ENCODE data around the gene GNG13. TPM values are rescaled to one million over a fixed set of nuclear protein-coding genes. Genes with fewer than 3 reads are reported as not detected.

Gene GNG13
- total and polyA plus RNA-seq, 2 donors (not counting 3 experiments of a cell fraction or from before 2014, with no cell fraction given), result not detected

DNA sequence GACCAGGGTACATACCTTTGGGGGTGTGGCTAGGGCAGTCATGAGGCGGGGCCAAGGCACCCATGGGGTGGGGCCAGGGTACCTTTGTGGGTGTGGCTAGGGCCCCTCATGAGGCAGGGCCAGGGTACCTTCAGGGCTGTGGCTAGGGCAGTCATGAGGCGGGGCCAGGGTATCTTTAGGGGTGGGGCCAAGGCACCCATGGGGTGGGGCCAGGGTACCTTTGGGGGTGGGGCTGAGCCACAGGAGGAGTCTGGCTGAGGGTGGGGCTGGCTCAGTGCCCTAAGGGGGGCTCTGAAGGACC lies 3.5 kb downstream of the GNG13 start:
- POLR2A ChIA-PET, result no interaction called here
- Histone ChIP-seq H3K36me3 (ENCODE audit: control insufficient read depth in 2 of 2, extremely low read depth in 1 of 2, insufficient read depth in 2 of 2, low read length in 2 of 2) (no peaks in the 10 kb centered on the region), H3K9me1 (replicated peaks; ENCODE audit: control insufficient read depth, extremely low read depth, insufficient read depth, low read length) (no peaks in the 10 kb centered on the region), H3K9ac (replicated peaks; ENCODE audit: extremely low read depth, insufficient read depth, low read length) (no peak overlapping the region), H3K79me2 (ENCODE audit: control insufficient read depth, insufficient read depth, low read length) (no peaks in the 10 kb centered on the region), H3K4me3 (replicated peaks in 1 of 3; ENCODE audit: insufficient read depth in 1 of 3, low read depth in 1 of 3, low read length in 3 of 3) (no peak overlapping the region), H3K9me3 (replicated peaks; ENCODE audit: control insufficient read depth, insufficient read depth, low read length) (no peaks in the 10 kb centered on the region), H3K27me3 (ENCODE audit: control insufficient read depth in 2 of 2, insufficient read depth in 2 of 2, low read length in 2 of 2) (peaks cover 11 to 18% of the 10 kb centered on the region in 2 experiments), H3K27ac (ENCODE audit: insufficient read depth, low read depth, low read length) (no peak overlapping the region), H4K20me1 (replicated peaks; ENCODE audit: control insufficient read depth, extremely low read depth, insufficient read depth, low read length) (no peaks in the 10 kb centered on the region), H2AFZ (ENCODE audit: low read depth, low read length) (no peak overlapping the region), H3K4me1 (ENCODE audit: control insufficient read depth, extremely low read depth, insufficient read depth, low read length) (no peaks in the 10 kb centered on the region), H3K4me2 (ENCODE audit: insufficient read depth, low read length) (no peak overlapping the region)
- CTCF ChIA-PET, result no interaction called here
- intact Hi-C loops (cut with micrococcal nuclease), result no loop called here
- FAIRE-seq, result no peak
- dilution Hi-C loops (cut with MboI; ENCODE audit: extremely low pct_ligation_motif_present, low sequenced_read_pairs), result no loop called here
- no peak for DNase-seq (ENCODE audit: low read depth, low spot score)
- BruUV-seq (replicated peaks), result no TSS peak
- TF ChIP-seq POLR2A (IDR thresholded peaks at IDR 0.05; ENCODE audit: low read depth, low read length), result no peak
- TF ChIP-seq, protein P1, sequence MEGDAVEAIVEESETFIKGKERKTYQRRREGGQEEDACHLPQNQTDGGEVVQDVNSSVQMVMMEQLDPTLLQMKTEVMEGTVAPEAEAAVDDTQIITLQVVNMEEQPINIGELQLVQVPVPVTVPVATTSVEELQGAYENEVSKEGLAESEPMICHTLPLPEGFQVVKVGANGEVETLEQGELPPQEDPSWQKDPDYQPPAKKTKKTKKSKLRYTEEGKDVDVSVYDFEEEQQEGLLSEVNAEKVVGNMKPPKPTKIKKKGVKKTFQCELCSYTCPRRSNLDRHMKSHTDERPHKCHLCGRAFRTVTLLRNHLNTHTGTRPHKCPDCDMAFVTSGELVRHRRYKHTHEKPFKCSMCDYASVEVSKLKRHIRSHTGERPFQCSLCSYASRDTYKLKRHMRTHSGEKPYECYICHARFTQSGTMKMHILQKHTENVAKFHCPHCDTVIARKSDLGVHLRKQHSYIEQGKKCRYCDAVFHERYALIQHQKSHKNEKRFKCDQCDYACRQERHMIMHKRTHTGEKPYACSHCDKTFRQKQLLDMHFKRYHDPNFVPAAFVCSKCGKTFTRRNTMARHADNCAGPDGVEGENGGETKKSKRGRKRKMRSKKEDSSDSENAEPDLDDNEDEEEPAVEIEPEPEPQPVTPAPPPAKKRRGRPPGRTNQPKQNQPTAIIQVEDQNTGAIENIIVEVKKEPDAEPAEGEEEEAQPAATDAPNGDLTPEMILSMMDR (IDR thresholded peaks at IDR 0.05; ENCODE audit: extremely low read depth in 1 of 2, insufficient read depth in 1 of 2, low read depth in 1 of 2, low read length in 2 of 2), result no peak
- TF ChIP-seq MAX (IDR thresholded peaks at IDR 0.05; ENCODE audit: insufficient read depth, insufficient read length), result no peak
- no peak for TF ChIP-seq MYC (IDR thresholded peaks at IDR 0.05; ENCODE audit: low read depth, low read length)
- TF ChIP-seq FOS (IDR thresholded peaks at IDR 0.05; ENCODE audit: borderline replicate concordance, insufficient read depth, low read length), result no peak
- TF ChIP-seq EZH2 (IDR thresholded peaks at IDR 0.05; ENCODE audit: borderline replicate concordance, low read depth, low read length, severe bottlenecking), result no peak
- TF ChIP-seq JUN (IDR thresholded peaks at IDR 0.05; ENCODE audit: borderline replicate concordance, insufficient read depth, insufficient read length, low read depth), result no peak
- TF ChIP-seq GATA2 (IDR thresholded peaks at IDR 0.05; ENCODE audit: insufficient read depth, insufficient read length, low read depth, low read length), result no peak
- TF ChIP-seq POLR2AphosphoS5 (IDR thresholded peaks at IDR 0.05; ENCODE audit: insufficient read depth, low read depth, low read length), result no peak
